H54 (cell line): ENCODE data around the gene MCEMP1.
"Not testable (repeated sequence)": the region's sequence is repeated elsewhere in the genome, so short reads cannot be mapped to it uniquely, and the experiment has no call there.

ENCODE experiments used
- DNase-seq: peaks from one replicate; pipeline ENCODE4 v3.0.0; 2011; ENCODE audit warnings: low spot score, mixed read lengths; ENCODE audit not compliant: insufficient read length
- FAIRE-seq: peaks from 3 replicates; lab custom pipeline; 2011; peaks lifted over from hg19 to GRCh38; lab: Jason Lieb, UNC
- POLR2A ChIP-seq: IDR thresholded peaks from 2 replicates; pipeline ENCODE4 v1.6.1; 2011; ENCODE audit warnings: low read depth, mild to moderate bottlenecking, low read length

The MCEMP1 gene

GRCh38 chr19:7638802-7639465 is 38.0 kb upstream of the MCEMP1 start:
- FAIRE-seq, result no peak

DNA sequence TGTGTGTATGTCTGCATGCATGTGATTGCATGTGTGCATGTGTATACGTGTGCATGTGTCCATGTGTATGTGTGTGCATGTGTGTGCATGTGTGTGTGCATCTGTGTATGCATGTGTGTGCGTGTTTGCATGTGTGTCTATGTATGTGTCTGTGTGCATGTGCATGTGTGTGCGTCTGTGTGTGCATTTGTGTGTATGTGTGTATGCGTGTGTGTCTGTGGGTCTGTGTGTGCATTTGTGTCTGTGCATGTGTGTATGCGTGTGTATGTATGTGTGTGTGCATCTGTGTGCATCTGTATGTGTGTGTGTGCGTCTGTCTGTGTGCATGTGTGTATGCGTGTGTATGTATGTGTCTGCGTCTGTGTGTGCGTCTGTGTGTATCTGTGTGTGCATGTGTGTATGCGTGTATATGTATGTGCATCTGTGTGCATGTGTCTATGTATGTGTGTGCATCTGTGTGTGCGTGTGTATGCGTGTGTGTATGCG is 37.0 kb upstream of the MCEMP1 start:
- FAIRE-seq, result no peak
- TF ChIP-seq POLR2A, result no peak
- DNase-seq, result no peak

More at GRCh38 chr19:7638802-7639465, 38.0 kb upstream of the MCEMP1 start:
- TF ChIP-seq POLR2A, result no peak
- DNase-seq, result no peak

GRCh38 chr19:7640803-7641202 is 36.1 kb upstream of the MCEMP1 start:
- DNase-seq (no peak), FAIRE-seq (no peak)
- TF ChIP-seq POLR2A, result no peak

DNA sequence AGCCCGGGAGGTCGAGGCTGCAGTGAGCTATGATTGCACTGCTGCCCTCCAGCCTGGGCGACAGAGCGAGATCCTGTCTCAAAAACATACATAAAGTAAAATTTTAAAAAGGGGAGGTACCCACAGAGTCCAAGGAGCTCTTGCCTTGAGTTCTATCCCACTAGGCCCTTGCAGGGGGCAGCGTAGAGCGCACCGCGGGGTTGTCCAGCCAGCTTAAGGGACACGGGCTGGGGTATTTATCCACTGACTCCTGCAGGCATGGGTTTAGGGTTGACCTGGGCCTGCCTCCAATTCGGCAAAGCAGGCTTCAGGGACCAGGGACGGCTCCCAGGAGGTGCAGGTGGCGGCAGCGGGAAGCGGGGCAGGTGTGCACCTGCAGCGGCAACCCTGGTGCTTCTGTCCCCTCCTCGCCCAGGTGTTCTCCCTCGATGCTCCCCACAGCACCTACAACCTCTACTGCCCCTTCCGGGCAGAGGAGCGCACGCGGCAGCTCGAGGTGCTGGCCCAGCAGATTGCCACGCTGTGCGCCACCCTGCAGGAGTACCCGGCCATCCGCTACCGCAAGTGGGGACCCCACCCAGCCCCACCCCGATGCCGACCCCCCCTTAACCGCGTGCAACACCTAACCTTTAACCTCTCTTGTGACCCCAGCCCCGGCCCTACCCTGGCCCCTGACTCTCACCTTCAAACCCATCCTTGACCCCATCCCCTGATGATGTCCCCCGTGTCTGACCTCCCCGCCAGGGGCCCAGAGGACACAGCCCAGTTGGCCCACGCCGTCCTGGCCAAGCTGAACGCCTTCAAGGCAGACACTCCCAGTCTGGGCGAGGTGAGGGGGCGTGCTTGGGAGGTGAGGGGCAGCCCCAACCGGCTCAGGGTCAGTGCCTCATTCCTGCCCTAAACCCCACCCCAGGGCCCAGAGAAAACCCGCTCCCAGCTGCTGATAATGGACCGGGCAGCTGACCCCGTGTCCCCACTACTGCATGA is 35.3 kb upstream of the MCEMP1 start:
- FAIRE-seq, result no peak
- no peak for TF ChIP-seq POLR2A

DNA sequence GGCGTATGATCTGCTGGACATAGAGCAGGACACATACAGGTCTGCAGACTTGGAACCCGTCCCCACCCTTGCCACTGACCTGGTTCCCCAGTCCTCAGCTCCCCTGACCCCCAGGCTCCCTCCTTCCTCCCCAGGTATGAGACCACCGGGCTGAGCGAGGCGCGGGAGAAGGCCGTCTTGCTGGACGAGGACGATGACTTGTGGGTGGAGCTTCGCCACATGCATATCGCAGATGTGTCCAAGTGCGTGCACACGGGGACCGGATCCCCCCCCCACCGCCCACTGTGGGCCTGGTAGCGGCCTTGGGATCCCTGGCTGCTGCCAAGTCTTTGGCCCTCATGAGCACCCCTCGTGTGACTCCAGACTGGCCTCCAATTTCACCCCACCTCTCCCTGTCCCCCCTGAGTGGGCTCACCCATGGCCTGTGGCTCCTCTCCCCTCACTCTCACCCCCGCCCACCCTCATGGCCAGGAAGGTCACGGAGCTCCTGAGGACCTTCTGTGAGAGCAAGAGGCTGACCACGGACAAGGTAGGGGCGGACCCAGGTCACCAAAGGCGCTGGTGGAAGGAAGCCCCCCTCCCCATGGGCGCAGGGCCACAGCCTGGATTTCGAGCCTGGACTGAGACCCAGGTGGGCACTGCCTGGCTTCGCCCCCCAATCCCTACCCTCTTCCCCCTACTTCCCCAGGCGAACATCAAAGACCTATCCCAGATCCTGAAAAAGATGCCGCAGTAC is 34.4 kb upstream of the MCEMP1 start:
- DNase-seq (no peak), FAIRE-seq (no peak)

More for the DNA sequence above, 35.3 kb upstream of the MCEMP1 start:
- DNase-seq, result no peak

DNA sequence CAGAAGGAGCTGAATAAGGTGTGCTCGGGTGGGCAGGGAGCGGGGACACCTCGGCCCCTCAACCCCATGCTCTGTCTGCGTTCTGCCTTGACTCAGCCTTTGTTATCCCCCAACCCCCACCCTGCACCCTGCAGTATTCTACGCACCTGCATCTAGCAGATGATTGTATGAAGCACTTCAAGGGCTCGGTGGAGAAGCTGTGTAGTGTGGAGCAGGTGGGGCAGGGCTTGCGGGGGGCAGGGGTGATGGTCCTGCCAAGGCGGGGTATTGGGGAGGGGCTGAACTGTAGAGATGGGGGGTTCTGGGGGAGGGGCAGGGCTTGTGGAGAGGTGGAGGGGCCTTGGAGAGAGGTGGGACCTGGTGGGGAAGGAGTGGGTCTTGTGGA is 33.9 kb upstream of the MCEMP1 start:
- no peak for DNase-seq
- no peak for TF ChIP-seq POLR2A
- FAIRE-seq, result no peak

More for the DNA sequence above, 34.4 kb upstream of the MCEMP1 start:
- no peak for TF ChIP-seq POLR2A

GRCh38 chr19:7643629-7644549 is 33.0 kb upstream of the MCEMP1 start:
- DNase-seq, FAIRE-seq: not testable (repeated sequence)

DNA sequence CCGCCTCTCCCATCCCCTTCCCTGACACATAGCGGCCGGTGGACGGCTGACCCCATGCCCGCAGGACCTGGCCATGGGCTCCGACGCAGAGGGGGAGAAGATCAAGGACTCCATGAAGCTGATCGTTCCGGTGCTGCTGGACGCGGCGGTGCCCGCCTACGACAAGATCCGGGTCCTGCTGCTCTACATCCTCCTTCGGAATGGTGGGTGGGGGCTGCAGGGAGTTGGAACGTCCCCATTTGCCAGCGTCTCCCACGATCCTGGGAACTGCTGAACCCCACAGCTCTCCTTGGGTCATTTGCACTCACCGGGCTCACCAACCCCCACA is 32.4 kb upstream of the MCEMP1 start:
- DNase-seq, result no peak
- FAIRE-seq, result no peak
- no peak for TF ChIP-seq POLR2A

- TF ChIP-seq POLR2A, result no peak
- FAIRE-seq, result no peak
- DNase-seq, result no peak
Measured at GRCh38 chr19:7645163-7645562, 31.7 kb upstream of the MCEMP1 start.

DNA sequence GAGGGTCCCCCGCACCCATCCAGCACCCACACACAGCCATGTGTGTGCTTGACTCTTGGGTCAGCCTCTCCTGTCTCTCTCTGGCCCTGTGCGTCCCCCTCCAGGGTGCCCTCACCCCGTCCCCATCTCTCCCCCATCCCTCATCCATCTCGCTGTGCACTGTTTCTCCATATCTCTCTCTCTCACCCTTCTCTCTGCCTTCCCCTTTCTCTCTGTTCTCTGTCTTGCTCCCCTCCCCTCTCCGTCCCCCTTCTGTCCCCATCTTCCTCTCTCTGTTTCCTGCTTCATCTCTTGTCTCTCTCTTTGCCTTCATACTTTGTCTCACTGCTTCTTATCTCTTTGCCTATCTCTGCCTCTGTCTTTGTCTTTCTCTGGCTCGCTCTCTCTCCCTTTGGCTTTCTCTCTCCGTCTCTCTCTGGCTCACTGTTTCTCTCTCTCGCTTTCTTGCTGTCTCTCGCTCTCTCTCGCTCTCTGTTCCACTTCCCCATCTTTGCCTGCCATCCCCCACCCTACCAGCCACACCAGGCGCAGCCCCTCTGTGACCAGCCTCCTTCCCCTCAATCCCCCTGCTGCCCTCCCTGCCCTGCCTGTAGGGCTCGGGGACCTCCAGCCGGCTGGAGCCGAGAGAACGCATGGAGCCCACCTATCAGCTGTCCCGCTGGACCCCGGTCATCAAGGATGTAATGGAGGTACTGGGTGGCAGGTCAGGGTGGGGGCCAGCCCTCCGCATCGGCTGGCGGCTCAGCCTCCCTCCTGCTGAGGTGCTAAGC is 31.0 kb upstream of the MCEMP1 start:
- no peak for TF ChIP-seq POLR2A
- FAIRE-seq, result no peak
- DNase-seq, result no peak

DNA sequence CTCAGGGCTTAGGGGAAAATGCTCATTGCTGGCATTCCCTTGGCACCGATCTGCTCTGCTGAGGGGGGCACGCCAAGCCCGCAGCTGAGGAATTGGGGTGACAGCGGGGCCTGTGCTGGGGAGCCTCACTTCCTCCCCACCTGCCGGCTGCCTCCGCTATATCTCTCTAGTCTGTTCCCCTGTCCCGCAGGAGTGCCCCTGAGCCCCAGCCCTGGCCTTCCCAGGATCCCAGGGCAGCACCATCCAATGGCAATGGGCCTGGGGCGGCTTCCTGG is 30.5 kb upstream of the MCEMP1 start:
- DNase-seq (no peak), FAIRE-seq (no peak)
- TF ChIP-seq POLR2A, result no peak

GRCh38 chr19:7647156-7647555 is 29.7 kb upstream of the MCEMP1 start:
- no peak for TF ChIP-seq POLR2A
- no peak for FAIRE-seq
- no peak for DNase-seq
